GM18519 (cell line): ENCODE data around the gene PHF23.
A peak's percentile ranks its signal among the peaks of the same experiment; 100 is the strongest.
"Not testable (repeated sequence)": the region's sequence is repeated elsewhere in the genome, so short reads cannot be mapped to it uniquely, and the experiment has no call there.

Experiments used
- ATAC-seq: cut with Tn5 transposase; IDR thresholded peaks from one replicate; pipeline ENCODE4 v1.9.1; 2021; ENCODE audit warnings: mild to moderate bottlenecking, moderate library complexity; ENCODE audit not compliant: unreplicated experiment, low FRiP score

Gene PHF23

DNA sequence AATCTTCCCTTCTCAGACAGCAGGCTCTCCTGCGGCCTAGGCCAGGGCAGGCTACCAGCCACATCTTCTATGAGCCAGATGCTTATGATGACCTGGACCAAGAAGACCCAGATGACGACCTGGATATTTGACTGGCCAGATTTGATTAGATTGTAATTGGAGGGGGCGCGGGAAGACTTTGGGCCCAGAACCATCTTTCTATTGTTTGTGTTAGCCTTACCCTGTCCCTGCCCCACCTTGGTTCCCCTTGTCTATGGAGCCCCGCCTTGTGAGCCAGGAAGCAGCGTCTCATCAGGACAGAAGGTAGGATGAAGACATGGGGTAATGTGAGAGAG lies 20.3 kb upstream of the PHF23 start:
- ATAC-seq = no peak

DNA sequence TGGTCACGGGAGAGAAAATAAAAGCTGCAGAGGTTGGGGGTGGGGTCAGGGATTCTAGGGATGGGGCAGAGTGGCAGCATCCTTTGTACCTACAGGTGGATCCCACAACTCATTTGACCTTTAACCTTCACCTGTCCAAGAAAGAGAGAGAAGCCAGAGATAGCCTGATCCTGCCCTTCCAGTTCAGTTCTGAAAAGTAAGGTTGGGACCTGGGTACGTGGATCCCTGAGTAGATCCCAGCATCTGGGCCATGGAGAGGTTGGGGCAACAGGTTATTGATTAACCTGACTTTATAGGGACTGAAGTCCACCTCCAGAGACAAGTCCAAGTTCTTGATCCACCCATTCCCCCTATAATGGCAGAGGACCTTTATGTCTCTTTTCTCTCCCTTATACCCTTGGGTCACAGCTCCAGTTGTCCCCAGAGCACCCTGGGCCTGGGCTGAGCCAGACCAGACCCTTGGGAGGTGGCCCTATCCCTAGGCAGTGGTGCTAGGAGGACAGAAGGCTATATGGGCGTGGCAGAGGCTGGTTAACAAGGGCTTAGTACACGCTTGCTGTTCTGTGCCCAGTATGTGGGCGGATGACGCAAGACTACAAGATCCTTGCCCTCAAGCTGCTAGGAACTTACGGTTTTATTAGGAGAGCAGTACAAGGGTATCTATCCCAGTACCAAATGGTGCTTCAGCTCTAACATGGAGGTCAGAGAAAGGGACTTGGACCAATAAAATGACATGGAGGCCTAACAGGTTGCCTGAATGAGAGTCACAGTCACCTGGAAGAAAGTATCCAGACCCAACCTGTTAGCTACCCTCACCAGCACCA lies 19.7 kb upstream of the PHF23 start:
- no peak for ATAC-seq

DNA sequence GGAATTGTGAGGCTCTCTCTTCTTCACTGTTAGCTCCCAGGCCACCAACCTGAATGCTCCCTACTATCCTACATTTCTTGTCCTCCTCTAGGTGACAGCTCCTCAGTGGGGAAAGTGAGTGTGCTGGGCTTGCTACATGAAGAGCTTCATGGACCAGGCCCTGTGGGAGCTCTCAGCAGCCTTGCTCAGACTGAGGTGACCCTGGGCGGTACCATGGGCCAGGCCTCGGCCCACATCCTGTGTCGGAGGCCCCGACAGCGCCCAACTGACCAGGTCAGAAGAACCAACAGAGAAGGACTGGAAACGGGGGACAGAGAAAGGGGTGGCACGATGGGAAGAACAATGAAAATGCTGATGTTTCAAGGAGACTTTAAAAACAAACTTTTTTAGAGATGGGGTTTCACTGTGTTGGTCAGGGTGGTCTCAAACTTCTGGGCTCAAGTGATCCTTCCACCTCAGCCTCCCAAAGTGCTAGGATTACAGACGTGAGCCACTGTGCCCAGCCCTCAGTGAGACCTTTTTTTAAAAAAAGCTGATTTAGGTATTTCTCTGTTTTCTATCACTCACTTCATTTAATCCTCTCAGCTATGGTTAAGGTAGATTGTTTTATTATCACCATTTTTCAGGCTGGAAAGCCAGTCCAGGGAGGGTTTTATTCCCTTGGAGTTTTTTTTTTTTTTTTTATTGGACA lies 17.7 kb upstream of the PHF23 start:
- no peak for ATAC-seq

DNA sequence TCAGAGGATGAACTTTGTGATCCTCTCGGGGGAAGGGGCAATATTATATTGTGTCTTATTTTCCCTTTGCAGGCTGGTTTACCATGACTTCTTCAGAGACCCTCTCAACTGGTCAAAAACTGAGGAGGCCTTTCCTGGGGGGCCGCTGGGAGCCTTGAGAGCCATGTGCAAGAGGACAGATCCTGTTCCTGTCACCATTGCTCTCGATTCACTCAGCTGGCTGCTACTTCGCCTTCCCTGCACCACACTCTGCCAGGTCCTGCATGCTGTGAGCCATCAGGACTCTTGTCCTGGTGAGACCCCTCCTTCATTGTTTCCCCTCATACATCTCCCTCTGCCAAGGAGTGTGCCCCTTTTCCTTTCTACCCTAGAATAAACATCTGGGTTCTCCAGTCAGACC lies 15.3 kb upstream of the PHF23 start:
- ATAC-seq = no peak

DNA sequence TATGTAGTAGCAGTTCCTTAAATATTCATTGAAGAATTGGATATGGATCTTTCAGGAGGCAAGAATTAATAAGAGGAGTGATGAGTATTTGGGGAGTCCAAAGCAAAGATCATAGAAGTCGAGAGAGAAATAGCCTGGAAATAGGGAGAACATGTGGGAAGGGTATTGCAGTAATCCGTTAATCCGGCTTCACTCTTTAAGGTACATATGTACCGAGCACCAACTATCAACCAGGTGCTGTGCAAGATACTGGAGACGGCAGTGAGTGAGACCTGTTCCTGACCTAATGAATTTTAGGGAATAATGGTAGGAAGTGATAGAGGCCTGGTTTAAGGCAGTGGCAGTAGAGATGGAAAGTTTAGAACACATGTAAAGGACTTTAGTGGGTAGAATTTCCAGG lies 13.8 kb upstream of the PHF23 start:
- ATAC-seq = no peak

DNA sequence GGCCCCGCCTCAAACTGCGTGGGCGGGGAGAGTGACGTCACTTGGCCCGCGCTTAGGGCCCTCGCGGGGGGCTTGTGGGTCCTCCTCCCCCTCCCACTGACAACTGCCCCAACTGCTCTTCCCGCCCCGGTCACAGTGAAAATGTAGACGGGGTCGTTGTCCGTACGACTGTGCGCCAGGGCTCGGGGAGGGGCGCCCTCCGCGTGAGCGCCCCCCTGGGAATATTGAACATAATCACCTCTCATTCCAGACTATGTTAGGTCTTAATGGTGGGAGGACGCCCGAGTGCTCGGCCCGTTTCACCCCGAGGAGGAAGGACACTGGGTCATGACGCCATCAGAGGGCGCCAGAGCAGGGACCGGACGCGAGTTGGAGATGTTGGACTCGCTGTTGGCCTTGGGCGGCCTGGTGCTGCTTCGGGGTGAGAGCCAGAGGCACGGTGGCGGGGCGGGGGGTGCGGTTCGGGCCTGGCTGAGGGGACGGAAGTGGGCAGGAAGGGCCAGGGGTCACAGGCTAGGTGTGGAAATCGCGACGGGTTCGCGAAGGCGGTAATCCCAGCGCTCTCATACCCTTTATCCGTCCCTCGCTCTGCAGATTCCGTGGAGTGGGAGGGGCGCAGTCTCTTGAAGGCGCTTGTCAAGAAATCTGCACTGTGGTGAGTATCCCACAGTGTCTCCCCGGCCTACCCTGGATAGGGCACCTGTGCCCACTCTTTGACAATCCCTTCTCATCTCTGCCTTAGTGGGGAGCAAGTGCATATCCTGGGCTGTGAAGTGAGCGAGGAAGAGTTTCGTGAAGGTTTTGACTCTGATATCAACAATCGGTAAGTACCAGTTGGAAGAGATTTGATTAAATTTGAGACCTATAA lies 13.2 kb upstream of the PHF23 start, which contains the start of gene ELP5:
TSS of gene ELP5 (plus strand) at position 40 of the 868 bp plus-strand sequence. CDS start at position 376, 336 bp downstream.
- ATAC-seq = peak; percentile 23

DNA sequence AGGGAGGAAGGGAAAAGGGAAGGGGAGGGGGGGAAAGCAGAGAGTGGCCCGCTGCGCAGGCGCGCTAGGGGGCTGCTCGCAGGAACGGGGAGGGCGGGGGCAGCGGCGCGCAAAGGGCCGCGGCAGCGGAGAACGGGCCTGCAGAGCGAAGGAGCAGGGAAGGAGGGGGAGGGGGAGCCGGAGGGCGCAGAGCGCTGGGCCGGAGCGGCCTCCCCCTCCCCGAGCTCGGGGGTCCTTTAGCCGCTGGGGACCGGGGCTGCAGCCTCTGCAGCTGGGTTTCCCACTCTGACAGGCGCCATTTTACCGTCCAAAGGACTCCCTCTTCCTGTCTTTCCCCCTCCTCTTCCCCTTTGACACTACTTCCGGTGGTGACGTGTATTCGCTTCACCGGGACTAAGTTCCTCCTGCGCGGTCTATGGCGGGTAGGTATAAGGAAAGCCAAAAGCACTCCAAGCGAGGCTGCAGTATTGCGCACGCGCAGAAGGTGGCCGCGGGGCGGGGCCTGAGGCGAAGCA lies 12.5 kb upstream of the PHF23 start, which contains the start of gene CTDNEP1:
TSS of gene CTDNEP1 (minus strand) at position 74 of the 515 bp plus-strand sequence. CDS start 438 bp downstream, outside the sequence.
- peak; percentile 73 for ATAC-seq

DNA sequence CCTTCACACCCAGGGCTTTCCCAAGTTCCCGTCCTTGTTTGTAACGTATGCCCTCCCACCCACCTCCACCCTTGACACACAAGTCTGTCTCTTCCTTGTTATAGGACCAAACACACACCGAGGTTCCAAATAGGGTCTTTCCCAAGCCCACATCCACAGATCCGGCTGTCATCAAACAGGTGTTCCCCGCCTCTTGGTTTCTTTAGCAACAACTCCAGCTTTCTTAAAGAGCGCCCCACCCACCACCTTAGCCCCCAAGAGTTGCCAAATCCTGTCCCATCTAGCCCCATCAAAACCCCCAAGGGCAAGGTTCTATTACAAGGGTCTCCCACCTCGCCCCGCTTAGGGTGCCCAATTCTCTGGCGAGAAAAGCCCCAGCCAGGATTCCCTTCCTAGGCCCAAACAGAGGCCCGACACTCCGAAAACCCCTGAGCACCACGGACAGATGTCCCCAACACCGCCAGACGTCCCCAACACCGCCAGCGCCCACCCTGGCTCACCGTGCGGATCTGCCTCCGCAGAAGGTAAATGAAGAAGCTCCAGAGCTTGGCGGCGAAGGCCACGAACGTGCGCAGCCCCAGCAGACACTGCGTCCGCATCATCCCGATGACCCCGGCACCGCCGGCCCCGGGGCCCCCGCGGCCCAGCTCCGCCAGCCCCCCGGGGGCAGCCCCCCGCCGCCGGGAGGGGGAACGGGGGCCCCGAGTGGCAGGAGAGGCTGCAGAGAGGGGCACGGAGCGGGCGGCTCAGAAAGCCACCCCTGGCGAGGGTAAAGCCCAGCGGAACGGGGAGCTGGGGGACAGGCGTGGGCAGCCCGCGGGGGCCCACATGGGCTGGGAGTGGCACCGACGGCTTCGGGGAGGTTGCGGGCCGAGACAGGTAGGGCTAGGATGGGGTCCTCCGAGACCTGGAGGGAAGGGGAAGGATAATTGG lies 11.7 kb upstream of the PHF23 start:
- no peak for ATAC-seq

DNA sequence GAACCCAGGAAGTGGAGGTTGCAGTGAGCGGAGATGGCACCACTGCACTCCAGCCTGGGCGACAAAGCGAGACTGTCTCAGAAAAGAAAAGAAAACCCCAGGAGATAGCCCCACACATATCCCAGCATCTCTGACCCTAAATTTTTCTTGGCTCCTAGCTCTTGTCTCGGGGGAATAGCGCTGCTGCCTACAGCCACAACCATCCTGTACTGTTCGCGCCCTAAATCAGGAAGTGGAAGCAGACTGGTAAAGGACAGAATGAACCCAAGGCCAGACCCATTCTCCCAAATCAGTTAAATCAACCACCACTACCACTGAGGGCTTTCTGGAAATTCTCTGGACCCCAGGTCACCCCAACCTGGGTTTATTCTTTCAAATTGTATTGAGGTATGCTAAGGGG lies 10.6 kb upstream of the PHF23 start:
- ATAC-seq = no peak

DNA sequence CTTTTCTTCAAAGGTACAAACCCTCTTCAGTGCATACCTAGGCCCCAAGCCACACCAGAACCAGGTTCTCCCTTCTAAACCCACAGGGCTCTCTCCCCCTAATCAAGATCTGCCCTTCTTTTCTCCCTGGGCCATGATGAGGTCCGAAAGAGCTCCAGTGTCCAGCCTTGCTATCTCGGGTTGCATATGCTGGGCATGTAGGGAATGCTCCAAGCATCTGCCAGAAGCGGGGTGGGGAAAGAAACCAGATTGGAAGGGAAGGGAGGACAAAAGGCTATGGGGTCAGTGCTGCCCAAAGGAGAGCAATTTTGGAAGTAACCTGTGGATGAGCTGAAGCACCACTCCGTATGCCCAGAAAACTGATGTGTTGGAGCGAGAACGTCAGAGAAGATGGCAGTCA lies 10.0 kb upstream of the PHF23 start:
- ATAC-seq = no peak

DNA sequence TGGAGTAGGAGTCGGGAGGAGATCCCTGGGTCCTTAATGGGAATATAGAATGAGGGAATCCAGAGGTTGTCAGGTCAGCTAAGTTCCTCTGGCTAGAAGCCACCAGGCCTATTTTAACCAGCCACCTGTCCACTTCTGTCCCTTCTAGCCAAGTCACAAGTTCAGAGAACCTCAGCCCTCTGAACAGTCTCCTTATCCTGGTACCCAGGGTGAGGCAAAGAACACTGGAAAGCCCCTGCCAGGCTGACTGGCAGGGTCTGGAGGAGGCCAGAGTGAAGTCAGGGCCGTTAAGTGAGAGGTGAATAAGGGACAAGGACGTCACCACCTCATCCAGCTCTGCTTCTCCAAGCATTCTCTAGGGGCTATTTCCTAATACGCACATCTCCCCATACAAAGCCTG lies 9.5 kb upstream of the PHF23 start:
- no peak for ATAC-seq

DNA sequence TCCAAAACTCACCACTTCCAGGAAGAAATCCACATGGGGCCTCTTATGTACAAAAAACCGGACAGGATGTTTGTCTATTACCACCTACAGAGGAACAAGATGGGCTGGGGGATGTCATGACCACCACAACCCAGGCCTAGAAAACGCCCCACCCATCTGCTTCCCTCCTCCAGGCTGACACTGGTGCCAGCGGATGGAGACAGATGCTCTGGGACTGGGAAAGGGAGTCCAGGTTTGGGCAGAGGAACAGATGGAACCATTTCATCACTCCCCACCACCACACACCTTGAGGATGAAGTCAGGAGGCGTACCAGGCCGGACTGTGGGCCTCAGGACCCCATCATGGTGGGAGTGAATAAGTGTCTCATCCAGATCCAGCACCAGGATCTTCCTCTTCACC lies 7.5 kb upstream of the PHF23 start:
- no peak for ATAC-seq

DNA sequence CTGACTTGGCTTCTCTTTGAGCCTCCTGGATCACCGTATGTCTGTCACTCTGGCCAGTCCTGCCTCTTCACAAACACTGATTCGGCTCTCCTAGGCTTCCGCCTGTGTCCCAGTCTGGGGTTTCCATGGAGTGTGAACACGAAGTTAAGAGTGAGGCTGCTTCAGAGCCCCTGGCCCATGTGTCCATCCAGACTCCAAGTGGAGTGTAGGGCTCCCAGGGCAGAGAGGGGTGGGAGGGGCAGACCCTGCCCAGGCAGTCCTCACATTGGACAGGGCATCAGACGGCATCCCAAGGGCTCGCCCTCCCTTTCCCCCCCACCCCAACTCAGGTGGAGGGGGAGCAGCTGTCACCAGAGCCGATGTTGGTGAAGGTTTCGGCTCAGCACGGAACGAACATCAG lies 4.6 kb upstream of the PHF23 start:
- not testable (repeated sequence) for ATAC-seq

DNA sequence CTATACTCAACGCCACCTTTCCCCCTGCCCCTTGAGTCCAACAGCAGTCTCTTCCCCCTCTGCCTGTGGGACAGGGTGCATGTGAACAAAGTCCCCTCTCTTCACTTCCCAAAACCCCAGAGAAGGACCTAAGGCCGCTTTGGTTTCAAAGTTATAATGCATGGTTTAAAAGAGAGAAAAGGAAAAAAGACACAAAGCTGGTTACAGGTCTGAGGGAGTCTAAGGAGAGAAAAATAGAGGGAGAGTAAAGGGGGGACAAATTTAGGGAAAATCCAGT lies 4.1 kb upstream of the PHF23 start:
- ATAC-seq = no peak

DNA sequence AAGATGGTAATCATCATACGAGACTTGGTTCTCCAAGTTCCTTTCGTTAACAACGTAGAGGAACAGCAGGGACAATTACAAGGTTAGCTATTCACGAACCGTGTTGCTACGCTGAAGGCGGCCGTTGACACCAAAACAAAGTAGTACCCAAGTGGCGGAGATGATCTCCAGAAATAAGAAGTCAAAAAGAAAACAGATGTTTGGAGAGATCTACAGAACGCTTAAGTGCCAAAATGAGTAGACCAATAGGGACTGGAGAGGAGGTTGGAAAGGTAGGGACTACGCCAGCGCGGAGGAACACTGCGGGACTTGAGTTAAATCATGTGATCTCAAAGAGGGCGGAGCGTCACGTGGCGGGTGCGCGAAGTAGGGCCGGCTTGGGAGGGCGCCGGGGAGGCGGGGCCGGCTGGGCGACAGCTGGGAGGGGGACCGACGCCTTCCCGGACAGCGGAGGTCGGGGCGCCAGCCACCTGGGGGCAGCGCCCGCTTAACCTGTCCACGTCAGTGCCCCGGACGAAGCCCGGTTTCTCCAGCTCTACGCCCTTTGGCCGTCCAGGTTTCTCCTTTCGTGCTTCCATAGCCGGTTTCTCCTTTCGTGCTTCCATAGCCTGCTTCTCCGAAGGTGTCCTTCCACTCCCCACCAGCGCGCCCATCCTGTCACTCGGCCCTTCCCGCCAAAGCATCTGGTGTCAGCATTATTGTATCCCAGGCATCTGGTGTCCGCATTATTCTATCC lies 3.6 kb upstream of the PHF23 start:
- ATAC-seq = peak; percentile 27

DNA sequence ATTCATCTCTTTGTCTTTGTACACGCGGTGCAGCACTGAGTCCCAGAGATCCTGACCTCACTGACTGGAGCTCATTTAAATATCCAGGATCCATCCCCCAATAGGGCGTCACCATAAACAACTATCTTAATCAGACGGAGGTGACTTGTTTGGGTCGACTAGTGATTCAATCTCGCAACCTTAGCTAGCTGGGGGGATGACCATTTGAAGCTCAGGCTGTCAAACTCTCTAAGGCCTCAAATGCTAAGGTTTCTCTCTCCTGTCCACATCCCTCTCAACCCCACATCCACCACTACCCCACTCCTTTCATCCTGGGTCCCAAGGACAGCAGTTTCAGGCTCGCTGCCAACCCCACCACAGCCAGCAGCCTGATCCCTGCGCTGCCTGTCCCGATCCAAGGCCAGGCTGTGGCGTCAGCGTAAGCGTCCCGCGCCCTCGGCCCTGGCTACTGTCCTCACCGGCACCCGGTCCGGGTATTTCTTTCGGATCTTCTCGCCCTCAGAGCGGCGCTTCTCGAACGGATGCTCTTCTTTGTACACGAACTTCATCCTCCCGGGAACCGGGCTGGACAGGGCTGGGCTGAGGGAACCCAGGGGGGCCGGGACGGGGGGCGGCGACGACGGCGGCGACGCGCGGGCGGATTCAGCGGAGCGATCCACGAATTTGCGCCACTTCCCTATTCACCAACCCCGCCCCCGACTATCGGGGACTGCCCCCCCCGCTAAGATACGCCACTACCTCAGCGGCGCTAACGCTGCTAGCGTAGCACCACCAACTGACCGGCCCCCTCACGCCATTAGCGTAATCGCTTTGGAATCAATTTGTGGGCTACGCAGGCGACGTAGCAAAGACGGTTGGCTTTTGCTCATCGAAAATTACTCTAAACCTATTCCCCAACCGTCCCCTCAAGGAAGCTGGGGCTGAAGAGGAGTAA lies 2.8 kb upstream of the PHF23 start, which contains the start of gene GABARAP:
TSS of gene GABARAP (minus strand) at position 667 of the 934 bp plus-strand sequence. CDS start at position 548, 119 bp downstream.
- ATAC-seq = peak; percentile 22

DNA sequence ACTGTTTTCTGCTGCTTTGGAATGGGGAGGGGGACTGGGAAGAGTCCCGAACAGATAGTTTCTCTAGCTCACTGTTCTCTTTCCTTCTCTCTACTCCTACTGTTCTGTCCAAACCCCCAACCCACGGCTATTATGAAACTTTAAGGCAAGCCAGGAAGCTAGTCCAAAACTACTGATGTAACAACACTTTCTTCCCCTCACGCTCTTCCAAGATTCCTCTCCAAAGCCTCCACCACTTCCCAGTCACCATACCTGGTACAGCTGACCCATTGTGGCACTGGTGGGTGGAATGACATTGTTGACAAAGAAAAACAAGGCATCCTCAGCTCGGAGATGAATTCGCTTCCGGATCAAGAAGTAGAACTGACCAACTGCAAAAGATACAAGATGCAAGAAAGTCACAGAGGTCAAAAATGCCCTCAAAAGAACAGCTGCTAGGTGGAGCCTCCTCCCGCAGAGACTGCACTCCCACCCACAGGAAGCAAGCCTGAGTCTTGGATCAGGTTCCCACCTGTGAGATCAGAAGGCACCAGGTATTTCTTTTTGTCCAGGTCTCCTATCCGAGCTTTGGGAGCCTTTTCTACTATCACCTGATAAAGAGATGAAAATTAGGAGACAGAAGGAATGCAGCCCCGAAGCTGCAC lies 2.0 kb upstream of the PHF23 start:
- ATAC-seq = no peak

DNA sequence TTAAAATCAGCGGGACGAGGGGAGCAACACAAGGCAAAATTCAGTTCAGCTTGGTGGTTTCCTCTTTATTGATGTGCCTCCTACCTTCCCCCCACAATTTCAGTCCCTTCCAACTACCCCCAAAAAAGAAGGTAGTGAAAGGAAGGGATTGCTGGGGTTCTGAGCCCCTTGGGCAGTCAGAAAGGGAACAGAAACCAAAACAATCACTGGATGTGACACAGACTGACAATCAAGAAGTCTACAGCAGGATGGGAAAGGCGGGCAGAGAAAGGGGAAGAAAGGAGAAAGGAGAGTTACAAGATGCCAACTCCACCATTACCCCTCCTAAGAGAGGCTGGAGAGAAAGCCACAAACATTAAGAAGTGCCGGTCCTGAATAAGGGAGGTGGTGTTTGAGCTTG lies 1.1 kb upstream of the PHF23 start:
- ATAC-seq = no peak
